GM21786 (cell line): Measurements from ENCODE around the gene PIAS1.
A peak's percentile ranks its signal among the peaks of the same experiment; 100 is the strongest.
"Not testable (repeated sequence)": the region's sequence is repeated elsewhere in the genome, so short reads cannot be mapped to it uniquely, and the experiment has no call there.

Experiments used
- ATAC-seq: cut with Tn5 transposase; IDR thresholded peaks from one replicate; pipeline ENCODE4 v1.9.1; 2021; ENCODE audit not compliant: unreplicated experiment

The PIAS1 gene

GRCh38 chr15:68230157-68231100, 176.3 kb downstream of the PIAS1 start:
- ATAC-seq = peak; percentile 31

DNA sequence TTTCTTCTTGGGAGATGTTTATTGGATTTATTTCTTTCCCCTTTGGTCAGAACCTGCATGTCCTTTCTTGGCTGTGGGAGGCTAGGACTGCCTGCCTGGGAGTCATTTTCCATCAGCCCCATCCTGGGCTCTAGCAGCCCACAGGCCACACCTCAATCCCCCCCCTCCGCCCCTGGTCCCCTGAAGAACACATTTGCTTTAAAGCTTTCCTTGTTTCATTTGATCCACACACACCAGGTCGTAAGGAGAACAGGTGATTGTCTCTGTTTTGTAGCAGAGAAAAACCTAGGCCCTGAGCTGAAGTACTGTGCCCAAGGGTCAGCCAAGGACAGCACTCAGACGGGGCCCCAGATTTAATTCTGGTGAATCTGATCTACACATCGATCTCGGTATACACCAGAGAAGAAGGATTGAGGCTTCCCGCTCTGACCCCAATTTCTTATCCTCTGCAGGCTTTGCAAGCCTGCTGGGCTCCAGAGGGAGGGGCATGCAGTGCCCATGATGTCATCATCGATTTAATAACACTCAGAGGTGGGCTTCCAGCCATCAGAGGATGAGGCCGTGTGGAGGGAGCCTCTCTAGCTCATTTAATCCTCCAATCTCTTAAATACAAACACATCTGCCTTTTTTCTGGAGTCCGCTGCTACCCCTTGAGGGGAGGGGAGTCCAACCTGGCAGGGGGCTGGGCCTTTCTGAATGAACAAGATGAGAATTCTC, 177.1 kb downstream of the PIAS1 start:
- no peak for ATAC-seq

- ATAC-seq = no peak
Observed at GRCh38 chr15:68232449-68232848, 178.3 kb downstream of the PIAS1 start.

GRCh38 chr15:68232937-68233336, 178.8 kb downstream of the PIAS1 start:
- ATAC-seq = no peak

- ATAC-seq = no peak
Observed at GRCh38 chr15:68234060-68234459, 179.9 kb downstream of the PIAS1 start.

DNA sequence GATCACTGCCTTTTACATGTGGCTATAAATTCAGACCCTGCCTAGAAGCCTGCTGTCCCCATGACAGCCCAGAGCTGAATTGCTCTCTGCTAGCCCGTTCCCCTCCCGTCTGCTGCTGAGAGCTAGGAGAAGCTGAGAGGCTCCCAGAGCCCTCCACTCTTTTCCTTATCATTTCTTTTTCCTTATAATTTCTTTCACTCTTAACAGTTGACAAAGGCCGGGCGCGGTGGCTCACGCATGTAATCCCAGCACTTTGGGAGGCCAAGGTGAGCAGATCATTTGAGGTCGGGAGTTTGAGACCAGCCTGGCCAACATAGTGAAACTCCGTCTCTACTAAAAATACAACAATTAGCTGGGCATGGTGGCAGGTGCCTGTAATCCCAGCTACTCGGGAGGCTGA, 180.4 kb downstream of the PIAS1 start:
- not testable (repeated sequence) for ATAC-seq

- ATAC-seq = no peak
Observed at GRCh38 chr15:68235022-68235421, 180.9 kb downstream of the PIAS1 start.

DNA sequence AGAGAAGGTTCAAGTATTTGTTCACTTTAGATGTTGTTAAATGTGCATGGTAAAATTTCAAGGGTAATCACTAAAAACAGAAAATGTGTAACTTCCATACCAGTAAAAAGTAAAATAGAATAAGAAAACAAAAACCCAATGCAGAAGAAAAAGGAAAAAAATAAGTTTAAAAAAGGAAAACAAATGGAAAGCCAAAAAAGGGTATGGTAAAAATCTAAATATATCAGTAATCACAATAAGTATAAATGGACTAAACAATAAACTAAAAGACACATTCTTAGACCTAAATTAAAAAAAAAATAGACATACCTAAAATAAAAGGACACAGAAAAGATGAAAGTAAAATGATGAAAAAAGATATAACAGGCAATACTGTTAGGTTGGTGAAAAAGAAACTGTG, 184.9 kb downstream of the PIAS1 start:
- no peak for ATAC-seq

GRCh38 chr15:68241088-68241935, 187.2 kb downstream of the PIAS1 start:
- ATAC-seq = no peak
